ENCODE results near the gene NPAS3. TPM values are rescaled to one million over a fixed set of nuclear protein-coding genes. Genes with fewer than 3 reads are reported as not detected.

NPAS3 gene
- total RNA-seq, 1 experiment from 2014 or later = not detected

GRCh38 chr14:33376510-33376909 is 437.8 kb downstream of the NPAS3 start:
- Histone ChIP-seq H3K4me3 (replicated peaks in 1 of 2; ENCODE audit: low read depth in 1 of 2, low read length in 2 of 2) (no peak overlapping the region), H3K79me2 (ENCODE audit: insufficient read depth, low read length) (no peaks in the 10 kb centered on the region), H3K4me1 (ENCODE audit: control insufficient read depth in 1 of 2, insufficient read depth in 2 of 2, low read length in 2 of 2) (no peaks in the 10 kb centered on the region), H3K36me3 (ENCODE audit: control insufficient read depth in 1 of 2, insufficient read depth in 2 of 2, low read length in 2 of 2) (no peaks in the 10 kb centered on the region), H4K20me1 (ENCODE audit: insufficient read depth) (no peaks in the 10 kb centered on the region), H3K27me3 (ENCODE audit: insufficient read depth, low read length) (no peaks in the 10 kb centered on the region), H3K27ac (ENCODE audit: low read depth, low read length) (no peak overlapping the region), H2AFZ (ENCODE audit: low read depth, low read length, poor library complexity, severe bottlenecking) (no peak overlapping the region), H3K4me2 (ENCODE audit: low read length) (no peak overlapping the region), H3K9me3 (ENCODE audit: control insufficient read depth in 1 of 2, insufficient read depth in 1 of 2, low read depth in 1 of 2, low read length in 2 of 2) (no peaks in the 10 kb centered on the region), H3K9ac (ENCODE audit: low read length) (no peak overlapping the region), H3K9me2 (ENCODE audit: insufficient read depth) (no peaks in the 10 kb centered on the region)
- BruUV-seq (replicated peaks) = no TSS peak
- DNase-seq (ENCODE audit: low read depth, low spot score) (no peak), ATAC-seq (no peak)
- ChIA-PET POLR2A (no interaction called here), RAD21 (ENCODE audit: low non-redundant PET in 1 of 2, low total read pairs in 2 of 2, uncharacterized antibody in 2 of 2, unreplicated experiment in 2 of 2) (no interaction called here), CTCF (no interaction called here)
- no peak for TF ChIP-seq POLR2AphosphoS5 (IDR thresholded peaks at IDR 0.05; ENCODE audit: low read depth, low read length)
- no peak for TF ChIP-seq SRF (IDR thresholded peaks at IDR 0.05; ENCODE audit: low read depth)
- TF ChIP-seq TCF7L2 (IDR thresholded peaks at IDR 0.05; ENCODE audit: borderline replicate concordance, extremely low read depth, insufficient read depth, insufficient read length) = no peak
- TF ChIP-seq CEBPB (IDR thresholded peaks at IDR 0.05; ENCODE audit: low read depth) = no peak
- no peak for TF ChIP-seq EZH2phosphoT487 (IDR thresholded peaks at IDR 0.05; ENCODE audit: borderline replicate concordance)
- TF ChIP-seq CTCF (IDR thresholded peaks at IDR 0.05 in 2 of 3, conservative IDR thresholded peaks at IDR 0.05 in 1 of 3; ENCODE audit: borderline replicate concordance in 1 of 3, insufficient read depth in 1 of 3, low read depth in 2 of 3, low read length in 2 of 3) = no peak
- TF ChIP-seq MAX (IDR thresholded peaks at IDR 0.05) = no peak
- TF ChIP-seq EGR1 (IDR thresholded peaks at IDR 0.05; ENCODE audit: low read depth) = no peak
- TF ChIP-seq ATF3 (IDR thresholded peaks at IDR 0.05) = no peak
- intact Hi-C loops (cut with micrococcal nuclease) = no loop called here
